A673 (cell line): ENCODE data around the gene STAG3. TPM values are rescaled to one million over a fixed set of nuclear protein-coding genes. Genes with fewer than 3 reads are reported as not detected.

Source experiments
- BruUV-seq: library from RNA; stranded (reverse); fragments of 400-500 nt; replicated peaks from 2 replicates; lab custom pipeline; 2021; lab: Mats Ljungman, UMichigan
- CTCF ChIA-PET: fragments of 300-600 bp; sonication (Branson Sonifier 250); formaldehyde crosslinking; loops from one replicate; lab custom pipeline; 2022; ENCODE audit warnings: antibody characterized with exemption; lab: Charles Lee
- POLR2A ChIA-PET: fragments of 300-600 bp; sonication (Branson Sonifier 250); formaldehyde crosslinking; loops from one replicate; lab custom pipeline; 2022; ENCODE audit warnings: antibody characterized with exemption; ENCODE audit not compliant: low non-redundant PET; lab: Charles Lee
- DNase-seq: peaks from one replicate; pipeline ENCODE4 v3.0.0-alpha.2; 2015; ENCODE audit warnings: low spot score
- H3K27ac ChIP-seq: fragments of 200-600 bp; sonication (generic); 2 replicates; pipeline ENCODE4 v1.5.1; 2016; ENCODE audit warnings: mixed run types, low read depth, mild to moderate bottlenecking, mixed read lengths, antibody characterized with exemption, low read length; ENCODE audit not compliant: poor library complexity, severe bottlenecking
- H3K27me3 ChIP-seq: fragments of 200-600 bp; sonication (generic); replicated peaks from 2 replicates; pipeline ENCODE4 v1.6.1; 2017; ENCODE audit warnings: mixed run types, low read depth, mild to moderate bottlenecking, mixed read lengths, antibody characterized with exemption, low read length; ENCODE audit not compliant: insufficient read depth, poor library complexity
- H3K36me3 ChIP-seq: fragments of 200-600 bp; sonication (generic); 2 replicates; pipeline ENCODE4 v1.6.1; 2016; ENCODE audit warnings: mixed run types, mild to moderate bottlenecking, mixed read lengths, antibody characterized with exemption, low read length; ENCODE audit not compliant: insufficient read depth, poor library complexity, severe bottlenecking
- H3K4me1 ChIP-seq: fragments of 200-600 bp; sonication (generic); 2 replicates; pipeline ENCODE4 v1.6.1; 2017; ENCODE audit warnings: mixed run types, mild to moderate bottlenecking, mixed read lengths, antibody characterized with exemption, low read length; ENCODE audit not compliant: insufficient read depth, poor library complexity, severe bottlenecking
- H3K4me3 ChIP-seq: fragments of 200-600 bp; sonication (generic); 2 replicates; pipeline ENCODE4 v1.5.1; 2016; ENCODE audit warnings: low read depth, mixed run types, mild to moderate bottlenecking, mixed read lengths, low read length; ENCODE audit not compliant: poor library complexity, severe bottlenecking
- H3K9me3 ChIP-seq: fragments of 200-600 bp; sonication (generic); 2 replicates; pipeline ENCODE4 v1.6.1; 2016; ENCODE audit warnings: mixed run types, low read depth, mild to moderate bottlenecking, mixed read lengths, antibody characterized with exemption, low read length; ENCODE audit not compliant: poor library complexity, severe bottlenecking
- CTCF ChIP-seq: fragments of 300-800, 200-600 bp; sonication (generic); conservative IDR thresholded peaks from 2 replicates; pipeline ENCODE4 v1.5.1; 2017; ENCODE audit warnings: low read depth, mild to moderate bottlenecking, antibody characterized with exemption, low read length, moderate library complexity, mixed read lengths
- EZH2 ChIP-seq: fragments of 200-600 bp; sonication (generic); IDR thresholded peaks from 2 replicates; pipeline ENCODE4 v1.6.1; 2017; ENCODE audit warnings: borderline replicate concordance, low read depth, mild to moderate bottlenecking, mixed read lengths, antibody characterized with exemption, low read length; ENCODE audit not compliant: poor library complexity, severe bottlenecking
- intact Hi-C: fragments of 100-400 bp; cut with micrococcal nuclease; formaldehyde crosslinking; loops from one replicate; pipeline ENCODE4 v1.10.0; 2022; ENCODE audit not compliant: unreplicated experiment
- total RNA-seq: library from RNA; stranded (reverse); gene quantifications from 2 replicates; pipeline ENCODE4 v1.2.3, GENCODE V29; 2021

The STAG3 gene
- total RNA-seq, 1 experiment from 2014 or later = 1.2 TPM

GRCh38 chr7:100208911-100209408 is 31.2 kb downstream of the STAG3 start:
- H3K9me3 ChIP-seq = no peaks in the 10 kb centered on the region
- H3K4me1 ChIP-seq = no peaks in the 10 kb centered on the region
- ChIA-PET CTCF (no interaction called here), POLR2A (no interaction called here)
- intact Hi-C loops = no loop called here
- no peak overlapping the region for H3K4me3 ChIP-seq
- H3K36me3 ChIP-seq = no peaks in the 10 kb centered on the region
- DNase-seq = no peak
- no peak overlapping the region for H3K27ac ChIP-seq
- BruUV-seq = no TSS peak
- TF ChIP-seq EZH2 (no peak), CTCF (no peak)
- no peaks in the 10 kb centered on the region for H3K27me3 ChIP-seq

GRCh38 chr7:100209493-100209892 is 31.8 kb downstream of the STAG3 start:
- BruUV-seq = no TSS peak

GRCh38 chr7:100210805-100211204 is 33.1 kb downstream of the STAG3 start:
- no peak for DNase-seq
- Histone ChIP-seq H3K9me3 (no peaks in the 10 kb centered on the region), H3K27me3 (no peaks in the 10 kb centered on the region), H3K36me3 (no peaks in the 10 kb centered on the region), H3K27ac (no peak overlapping the region), H3K4me1 (no peaks in the 10 kb centered on the region), H3K4me3 (no peak overlapping the region)
- ChIA-PET CTCF (no interaction called here), POLR2A (no interaction called here)
- TF ChIP-seq EZH2 (no peak), CTCF (no peak)
- no TSS peak for BruUV-seq
- intact Hi-C loops = no loop called here

More at GRCh38 chr7:100209493-100209892, 31.8 kb downstream of the STAG3 start:
- POLR2A ChIA-PET = no interaction called here
- H3K9me3 ChIP-seq = no peaks in the 10 kb centered on the region
- no peak overlapping the region for H3K27ac ChIP-seq
- no peak overlapping the region for H3K4me3 ChIP-seq
- H3K27me3 ChIP-seq = no peaks in the 10 kb centered on the region
- intact Hi-C loops = no loop called here
- H3K36me3 ChIP-seq = no peaks in the 10 kb centered on the region
- CTCF ChIA-PET = no interaction called here
- no peak for DNase-seq
- TF ChIP-seq CTCF (no peak), EZH2 (no peak)
- H3K4me1 ChIP-seq = no peaks in the 10 kb centered on the region
